K562 (cell line): ENCODE data around the gene SH3BP5. TPM values are rescaled to one million over a fixed set of nuclear protein-coding genes. Genes with fewer than 3 reads are reported as not detected.

Experiments used
- CBX1 ChIP-seq: sonication (generic); IDR thresholded peaks from 2 replicates; pipeline ENCODE4 v1.6.1; 2016; ENCODE audit warnings: antibody characterized with exemption, low read depth, mild to moderate bottlenecking
- CBX3 ChIP-seq, 2 experiments: IDR thresholded peaks; 1 replicate in 1 of 2; 2 replicates in 1 of 2; pipeline ENCODE4 v1.6.1; 2012; ENCODE audit warnings: inconsistent platforms in 2 of 2, low read length in 2 of 2, borderline replicate concordance in 1 of 2, control low read depth in 1 of 2
- CREM ChIP-seq: IDR thresholded peaks from 2 replicates; pipeline ENCODE4 v1.6.1; 2014; ENCODE audit warnings: antibody characterized with exemption, low read depth
- ERF ChIP-seq: fragments of 450-650 bp; formaldehyde crosslinking; IDR thresholded peaks from 2 replicates; pipeline ENCODE4 v1.4.0; 2020; ENCODE audit warnings: mild to moderate bottlenecking, mixed read lengths
- HNRNPL ChIP-seq: fragments of 200-400 bp; formaldehyde crosslinking; IDR thresholded peaks from 2 replicates; pipeline ENCODE4 v1.6.1; 2017; ENCODE audit warnings: low read depth, mild to moderate bottlenecking, low read length
- PYGO2 ChIP-seq: fragments of 450-650 bp; IDR thresholded peaks from 2 replicates; pipeline ENCODE4 v1.6.1; 2016; ENCODE audit warnings: mild to moderate bottlenecking, missing genetic modification characterization, moderate library complexity, missing compliant biosample characterization
- RBFOX2 ChIP-seq: fragments of 200-400 bp; formaldehyde crosslinking; IDR thresholded peaks from 2 replicates; pipeline ENCODE4 v1.6.1; 2017; ENCODE audit warnings: low read depth, mild to moderate bottlenecking, low read length, moderate library complexity
- SLC30A9 ChIP-seq: fragments of 250-450 bp; sonication (Bioruptor Pico); IDR thresholded peaks from 2 replicates; pipeline ENCODE4 v1.8.0; 2022; ENCODE audit warnings: mild to moderate bottlenecking, moderate library complexity
- SMARCA5 ChIP-seq: fragments of 450-650 bp; IDR thresholded peaks from 2 replicates; pipeline ENCODE4 v1.6.1; 2016
- ZNF12 ChIP-seq: sonication (generic); formaldehyde crosslinking; IDR thresholded peaks from 2 replicates; pipeline ENCODE4 v1.4.0; 2020; ENCODE audit warnings: mild to moderate bottlenecking, missing genetic modification reagents
- polyA plus RNA-seq, 8 experiments: library from polyadenylated mRNA; depleted of rRNA in 4 of 8; stranded (reverse) in 5 of 8; unstranded in 3 of 8; fragments of >200 nt; fragmentation: Nextera tagmentation in 2 of 8; fragmentation: Illumina TruSeq in 1 of 8; extraction: Ambion mirVana in 2 of 8; extraction: Trizol in 1 of 8; gene quantifications; 2 replicates each; pipeline versions ENCODE4 v1.2.1 to v1.2.3, GENCODE V29; 2011 to 2014; ENCODE audit warnings: inconsistent platforms in 1 of 8, missing spikeins in 1 of 8
- total RNA-seq, 7 experiments: library from RNA; depleted of rRNA in 6 of 7; stranded (reverse); fragments of >200 nt in 6 of 7; fragmentation: Illumina TruSeq in 2 of 7; extraction: Trizol in 2 of 7; gene quantifications; 2 replicates each; pipeline versions ENCODE4 v1.2.1 to v1.2.3, GENCODE V29; 2011 to 2021; ENCODE audit warnings: low replicate concordance in 1 of 7
- TF ChIP-seq, protein P1 (sequence below): fragments of 450-650 bp; formaldehyde crosslinking; IDR thresholded peaks from 2 replicates; pipeline ENCODE4 v1.4.0; 2022; ENCODE audit warnings: missing genetic modification characterization
- TF ChIP-seq, protein P2 (sequence below), 2 experiments: fragments of 450-650 bp; IDR thresholded peaks; 2 replicates each; pipeline ENCODE4 v1.6.1; 2016
- TF ChIP-seq, protein P3 (sequence below): fragments of 450-650 bp; conservative IDR thresholded peaks from 2 replicates; pipeline ENCODE4 v1.6.1; 2016; ENCODE audit warnings: missing genetic modification characterization, low read depth, mild to moderate bottlenecking, missing compliant biosample characterization, moderate library complexity
- TF ChIP-seq, protein P4 (sequence below): fragments of 450-650 bp; IDR thresholded peaks from 2 replicates; pipeline ENCODE4 v1.6.1; 2016; ENCODE audit warnings: borderline replicate concordance
- TF ChIP-seq, protein P5 (sequence below): conservative IDR thresholded peaks from 2 replicates; pipeline ENCODE4 v1.6.1; 2011; ENCODE audit warnings: low read depth, mild to moderate bottlenecking, low read length; ENCODE audit not compliant: control insufficient read depth

Gene SH3BP5
- total and polyA plus RNA-seq, 9 of the 15 experiments (the other 6 are each of a cell fraction or from before 2014, with no cell fraction given), result 2.9 to 29.0 (median 14.9) TPM

DNA sequence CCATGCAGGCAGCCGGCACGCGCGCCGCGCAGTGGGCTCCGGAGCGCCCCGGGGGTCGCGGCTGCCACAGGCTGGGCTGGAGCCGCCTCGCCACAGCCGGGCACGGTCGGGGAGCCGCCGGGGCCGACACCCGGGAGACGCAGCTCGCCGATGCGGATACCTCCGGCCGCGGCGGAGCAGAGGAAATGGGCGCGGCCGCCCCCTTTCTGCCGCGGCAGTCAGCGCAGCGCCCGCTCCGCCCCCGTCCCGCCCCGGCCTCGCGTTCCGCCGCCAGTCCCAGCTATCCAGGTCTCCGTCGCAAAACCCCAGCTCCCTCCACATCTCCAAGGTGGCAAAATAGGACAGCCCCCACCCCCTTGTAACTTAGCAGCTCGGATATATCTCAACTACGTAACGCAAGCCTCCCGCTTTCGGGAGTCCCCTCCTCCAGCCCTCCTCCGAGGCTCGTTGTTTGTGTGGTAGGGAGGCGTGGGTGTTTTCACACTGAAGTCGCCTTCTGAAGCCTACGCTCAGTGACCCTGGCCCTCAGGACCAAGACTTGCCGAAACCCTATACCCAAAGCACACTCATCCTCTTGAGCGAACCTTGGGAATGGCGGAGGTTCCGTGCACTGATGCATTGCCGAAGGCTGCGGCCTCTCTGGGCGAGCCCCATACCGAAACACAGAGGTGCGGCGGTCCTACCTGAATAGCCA, at the start of gene SH3BP5 (continued):
- TF ChIP-seq ERF (CRISPR knock-in tag), result peak; percentile 69; the same call in 1 of the 2 replicates
- TF ChIP-seq CBX3 (IDR thresholded peaks at IDR 0.05; ENCODE audit: borderline replicate concordance in 1 of 2, low read length in 2 of 2), result peak in 1 of 2 experiments; percentile 9; a peak in 1 of 3 replicates
- TF ChIP-seq, protein P1, sequence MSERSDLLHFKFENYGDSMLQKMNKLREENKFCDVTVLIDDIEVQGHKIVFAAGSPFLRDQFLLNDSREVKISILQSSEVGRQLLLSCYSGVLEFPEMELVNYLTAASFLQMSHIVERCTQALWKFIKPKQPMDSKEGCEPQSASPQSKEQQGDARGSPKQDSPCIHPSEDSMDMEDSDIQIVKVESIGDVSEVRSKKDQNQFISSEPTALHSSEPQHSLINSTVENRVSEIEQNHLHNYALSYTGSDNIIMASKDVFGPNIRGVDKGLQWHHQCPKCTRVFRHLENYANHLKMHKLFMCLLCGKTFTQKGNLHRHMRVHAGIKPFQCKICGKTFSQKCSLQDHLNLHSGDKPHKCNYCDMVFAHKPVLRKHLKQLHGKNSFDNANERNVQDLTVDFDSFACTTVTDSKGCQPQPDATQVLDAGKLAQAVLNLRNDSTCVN (CRISPR knock-in tag), result 0 out of 2 replicates have a peak, but pooled peaks have one; percentile 46
- peak; percentile 14; the same call in 1 of the 2 replicates for TF ChIP-seq SMARCA5
- TF ChIP-seq, protein P2, sequence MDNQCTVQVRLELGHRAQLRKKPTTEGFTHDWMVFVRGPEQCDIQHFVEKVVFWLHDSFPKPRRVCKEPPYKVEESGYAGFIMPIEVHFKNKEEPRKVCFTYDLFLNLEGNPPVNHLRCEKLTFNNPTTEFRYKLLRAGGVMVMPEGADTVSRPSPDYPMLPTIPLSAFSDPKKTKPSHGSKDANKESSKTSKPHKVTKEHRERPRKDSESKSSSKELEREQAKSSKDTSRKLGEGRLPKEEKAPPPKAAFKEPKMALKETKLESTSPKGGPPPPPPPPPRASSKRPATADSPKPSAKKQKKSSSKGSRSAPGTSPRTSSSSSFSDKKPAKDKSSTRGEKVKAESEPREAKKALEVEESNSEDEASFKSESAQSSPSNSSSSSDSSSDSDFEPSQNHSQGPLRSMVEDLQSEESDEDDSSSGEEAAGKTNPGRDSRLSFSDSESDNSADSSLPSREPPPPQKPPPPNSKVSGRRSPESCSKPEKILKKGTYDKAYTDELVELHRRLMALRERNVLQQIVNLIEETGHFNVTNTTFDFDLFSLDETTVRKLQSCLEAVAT (IDR thresholded peaks at IDR 0.05), result peak in 1 of 2 experiments; percentile 96; a peak in 2 of 4 replicates
- no peak for TF ChIP-seq SLC30A9 (CRISPR knock-in tag)
- TF ChIP-seq, protein P3, sequence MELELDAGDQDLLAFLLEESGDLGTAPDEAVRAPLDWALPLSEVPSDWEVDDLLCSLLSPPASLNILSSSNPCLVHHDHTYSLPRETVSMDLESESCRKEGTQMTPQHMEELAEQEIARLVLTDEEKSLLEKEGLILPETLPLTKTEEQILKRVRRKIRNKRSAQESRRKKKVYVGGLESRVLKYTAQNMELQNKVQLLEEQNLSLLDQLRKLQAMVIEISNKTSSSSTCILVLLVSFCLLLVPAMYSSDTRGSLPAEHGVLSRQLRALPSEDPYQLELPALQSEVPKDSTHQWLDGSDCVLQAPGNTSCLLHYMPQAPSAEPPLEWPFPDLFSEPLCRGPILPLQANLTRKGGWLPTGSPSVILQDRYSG (tag), result peak; percentile 63; the same call in 1 of the 2 replicates
- TF ChIP-seq HNRNPL, result no peak
- TF ChIP-seq, protein P4, sequence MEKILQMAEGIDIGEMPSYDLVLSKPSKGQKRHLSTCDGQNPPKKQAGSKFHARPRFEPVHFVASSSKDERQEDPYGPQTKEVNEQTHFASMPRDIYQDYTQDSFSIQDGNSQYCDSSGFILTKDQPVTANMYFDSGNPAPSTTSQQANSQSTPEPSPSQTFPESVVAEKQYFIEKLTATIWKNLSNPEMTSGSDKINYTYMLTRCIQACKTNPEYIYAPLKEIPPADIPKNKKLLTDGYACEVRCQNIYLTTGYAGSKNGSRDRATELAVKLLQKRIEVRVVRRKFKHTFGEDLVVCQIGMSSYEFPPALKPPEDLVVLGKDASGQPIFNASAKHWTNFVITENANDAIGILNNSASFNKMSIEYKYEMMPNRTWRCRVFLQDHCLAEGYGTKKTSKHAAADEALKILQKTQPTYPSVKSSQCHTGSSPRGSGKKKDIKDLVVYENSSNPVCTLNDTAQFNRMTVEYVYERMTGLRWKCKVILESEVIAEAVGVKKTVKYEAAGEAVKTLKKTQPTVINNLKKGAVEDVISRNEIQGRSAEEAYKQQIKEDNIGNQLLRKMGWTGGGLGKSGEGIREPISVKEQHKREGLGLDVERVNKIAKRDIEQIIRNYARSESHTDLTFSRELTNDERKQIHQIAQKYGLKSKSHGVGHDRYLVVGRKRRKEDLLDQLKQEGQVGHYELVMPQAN, result no peak
- TF ChIP-seq, protein P5, sequence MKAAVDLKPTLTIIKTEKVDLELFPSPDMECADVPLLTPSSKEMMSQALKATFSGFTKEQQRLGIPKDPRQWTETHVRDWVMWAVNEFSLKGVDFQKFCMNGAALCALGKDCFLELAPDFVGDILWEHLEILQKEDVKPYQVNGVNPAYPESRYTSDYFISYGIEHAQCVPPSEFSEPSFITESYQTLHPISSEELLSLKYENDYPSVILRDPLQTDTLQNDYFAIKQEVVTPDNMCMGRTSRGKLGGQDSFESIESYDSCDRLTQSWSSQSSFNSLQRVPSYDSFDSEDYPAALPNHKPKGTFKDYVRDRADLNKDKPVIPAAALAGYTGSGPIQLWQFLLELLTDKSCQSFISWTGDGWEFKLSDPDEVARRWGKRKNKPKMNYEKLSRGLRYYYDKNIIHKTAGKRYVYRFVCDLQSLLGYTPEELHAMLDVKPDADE, result peak; percentile 74
- TF ChIP-seq RBFOX2, result peak; percentile 88
- TF ChIP-seq CREM, result peak; percentile 33; the same call in 1 of the 2 replicates
- peak; percentile 90; the same call in 1 of the 2 replicates for TF ChIP-seq ZNF12 (CRISPR knock-in tag)
- TF ChIP-seq PYGO2, result 0 out of 2 replicates have a peak, but pooled peaks have one; percentile 29
- TF ChIP-seq CBX1, result 0 out of 2 replicates have a peak, but pooled peaks have one; percentile 25
